H9 (cell line): Measurements from ENCODE around the gene ZC3H12D. TPM values are rescaled to one million over a fixed set of nuclear protein-coding genes. Genes with fewer than 3 reads are reported as not detected.

Source experiments
- DNase-seq: peaks from one replicate; pipeline ENCODE4 v3.0.0-alpha.2; 2017
- H2AFZ ChIP-seq: one replicate; pipeline ENCODE4 v1.6.1; 2013; ENCODE audit warnings: mild to moderate bottlenecking, low read length, control low read depth, moderate library complexity
- H2AK5ac ChIP-seq: 2 replicates; pipeline ENCODE4 v1.6.1; 2013; ENCODE audit warnings: low read length, control low read depth, mixed read lengths; ENCODE audit not compliant: insufficient read length
- H2BK120ac ChIP-seq: one replicate; pipeline ENCODE4 v1.6.1; 2013; ENCODE audit warnings: low read depth, mild to moderate bottlenecking, low read length, control low read depth, inconsistent platforms; ENCODE audit not compliant: poor library complexity, severe bottlenecking
- H2BK12ac ChIP-seq: 2 replicates; pipeline ENCODE4 v1.6.1; 2013; ENCODE audit warnings: low read length, control low read depth, mixed read lengths, low read depth; ENCODE audit not compliant: insufficient read length
- H2BK15ac ChIP-seq: 2 replicates; pipeline ENCODE4 v1.6.1; 2013; ENCODE audit warnings: low read depth, low read length, control low read depth
- H2BK20ac ChIP-seq: one replicate; pipeline ENCODE4 v1.6.1; 2013; ENCODE audit warnings: low read depth, mild to moderate bottlenecking, low read length, control low read depth, inconsistent platforms; ENCODE audit not compliant: poor library complexity, severe bottlenecking
- H2BK5ac ChIP-seq: 2 replicates; pipeline ENCODE4 v1.6.1; 2013; ENCODE audit warnings: low read length, control low read depth, mixed read lengths; ENCODE audit not compliant: insufficient read length
- H3K14ac ChIP-seq: 2 replicates; pipeline ENCODE4 v1.6.1; 2013; ENCODE audit warnings: low read length, control low read depth; ENCODE audit not compliant: insufficient read depth
- H3K18ac ChIP-seq: 2 replicates; pipeline ENCODE4 v1.6.1; 2013; ENCODE audit warnings: low read depth, mild to moderate bottlenecking, mixed read lengths, low read length, control low read depth; ENCODE audit not compliant: insufficient read length
- H3K23ac ChIP-seq: 2 replicates; pipeline ENCODE4 v1.6.1; 2013; ENCODE audit warnings: low read length, control low read depth, mixed read lengths, low read depth; ENCODE audit not compliant: insufficient read length
- H3K23me2 ChIP-seq: 2 replicates; pipeline ENCODE4 v1.6.1; 2013; ENCODE audit warnings: low read depth, mild to moderate bottlenecking, mixed read lengths, low read length, control low read depth; ENCODE audit not compliant: insufficient read length, poor library complexity, severe bottlenecking
- H3K27ac ChIP-seq: 2 replicates; pipeline ENCODE4 v1.5.1; 2013; ENCODE audit warnings: low read length, control low read depth, mixed read lengths, low read depth; ENCODE audit not compliant: insufficient read length
- H3K27me3 ChIP-seq: 2 replicates; pipeline ENCODE4 v1.6.1; 2013; ENCODE audit warnings: low read length, control low read depth, inconsistent platforms; ENCODE audit not compliant: insufficient read depth
- H3K4ac ChIP-seq: 2 replicates; pipeline ENCODE4 v1.6.1; 2013; ENCODE audit warnings: low read depth, mild to moderate bottlenecking, control low read depth, inconsistent platforms, low read length, moderate library complexity
- H3K4me1 ChIP-seq: 2 replicates; pipeline ENCODE4 v1.6.1; 2013; ENCODE audit warnings: low read length, control low read depth, inconsistent platforms; ENCODE audit not compliant: insufficient read depth
- H3K4me2 ChIP-seq: 2 replicates; pipeline ENCODE4 v1.6.1; 2013; ENCODE audit warnings: low read length, control low read depth, mixed read lengths; ENCODE audit not compliant: insufficient read length, insufficient read depth
- H3K56ac ChIP-seq: 2 replicates; pipeline ENCODE4 v1.6.1; 2013; ENCODE audit warnings: low read depth, mild to moderate bottlenecking, mixed read lengths, low read length, control low read depth; ENCODE audit not compliant: insufficient read length
- H3K79me1 ChIP-seq: 2 replicates; pipeline ENCODE4 v1.6.1; 2013; ENCODE audit warnings: low read depth, mild to moderate bottlenecking, moderate library complexity, low read length, control low read depth, inconsistent platforms; ENCODE audit not compliant: insufficient read depth, poor library complexity, severe bottlenecking
- H3K79me2 ChIP-seq: 2 replicates; pipeline ENCODE4 v1.6.1; 2013; ENCODE audit warnings: low read length, control low read depth, inconsistent platforms; ENCODE audit not compliant: insufficient read depth
- H3K9ac ChIP-seq: 2 replicates; pipeline ENCODE4 v1.6.1; 2013; ENCODE audit warnings: low read length, control low read depth, mixed read lengths; ENCODE audit not compliant: insufficient read length; ENCODE audit errors: extremely low read depth
- H3K9me3 ChIP-seq: one replicate; pipeline ENCODE4 v1.6.1; 2013; ENCODE audit warnings: low read depth, low read length, inconsistent platforms; ENCODE audit not compliant: control insufficient read depth
- H3T11ph ChIP-seq: one replicate; pipeline ENCODE4 v1.6.1; 2013; ENCODE audit warnings: mild to moderate bottlenecking, low read length, control low read depth, inconsistent platforms
- H4K20me1 ChIP-seq: one replicate; pipeline ENCODE4 v1.6.1; 2013; ENCODE audit not compliant: control insufficient read depth, insufficient read length, insufficient read depth
- H4K5ac ChIP-seq: 2 replicates; pipeline ENCODE4 v1.6.1; 2013; ENCODE audit warnings: low read depth, mild to moderate bottlenecking, mixed read lengths, low read length, control low read depth; ENCODE audit not compliant: insufficient read length
- H4K8ac ChIP-seq: replicated peaks from 2 replicates; pipeline ENCODE4 v1.6.1; 2013; ENCODE audit warnings: low read length, control low read depth, mixed read lengths, low read depth; ENCODE audit not compliant: insufficient read length
- H4K91ac ChIP-seq: 2 replicates; pipeline ENCODE4 v1.6.1; 2013; ENCODE audit warnings: low read depth, mild to moderate bottlenecking, moderate library complexity, mixed read lengths, low read length, control low read depth; ENCODE audit not compliant: insufficient read length
- H3K27ac Mint-ChIP-seq, 3 experiments: 2 replicates in 2 of 3; 3 replicates in 1 of 3; pipeline ENCODE4 v1.8.0; 2020 to 2021; ENCODE audit warnings: mixed read lengths in 3 of 3, mild to moderate bottlenecking in 1 of 3, moderate library complexity in 1 of 3
- H3K27me3 Mint-ChIP-seq: 2 replicates; pipeline ENCODE4 v1.8.0; 2021; ENCODE audit warnings: low read depth, mild to moderate bottlenecking, moderate library complexity, mixed read lengths
- H3K36me3 Mint-ChIP-seq, 3 experiments: 2 replicates in 2 of 3; 3 replicates in 1 of 3; pipeline ENCODE4 v1.8.0; 2020 to 2021; ENCODE audit warnings: low read depth in 3 of 3, mixed read lengths in 3 of 3; ENCODE audit not compliant: insufficient read depth in 1 of 3
- H3K4me1 Mint-ChIP-seq, 2 experiments: 2 replicates each; pipeline ENCODE4 v1.8.0; 2020; ENCODE audit warnings: mixed read lengths in 2 of 2
- H3K4me3 Mint-ChIP-seq, 2 experiments: 2 replicates in 1 of 2; 3 replicates in 1 of 2; pipeline ENCODE4 v1.8.0; 2020 to 2021; ENCODE audit warnings: mild to moderate bottlenecking in 2 of 2, mixed read lengths in 2 of 2, moderate library complexity in 1 of 2
- H3K9me3 Mint-ChIP-seq, 2 experiments: 2 replicates in 1 of 2; 3 replicates in 1 of 2; pipeline ENCODE4 v1.8.0; 2020; ENCODE audit warnings: mild to moderate bottlenecking in 2 of 2, mixed read lengths in 2 of 2, moderate library complexity in 1 of 2
- CTCF ChIP-seq: fragments of 200-600 bp; sonication (generic); conservative IDR thresholded peaks from 3 replicates; pipeline ENCODE4 v1.8.0; 2021; ENCODE audit warnings: antibody characterized with exemption, mild to moderate bottlenecking
- WGBS: extraction: QIAGEN DNeasy Blood & Tissue Kit; methylation state at CpG from one replicate; pipeline ENCODE4 v1.1.7; 2013; ENCODE audit warnings: missing lambda C conversion rate, low lambda C conversion rate, mixed read lengths; ENCODE audit not compliant: insufficient read length; ENCODE audit errors: extremely low coverage; 5-methylcytosine and 5-hydroxymethylcytosine counted together
- total RNA-seq: library from RNA; stranded (reverse); gene quantifications from 2 replicates; pipeline ENCODE4 v1.2.1, GENCODE V29; 2021

Gene ZC3H12D
- total RNA-seq, 1 experiment from 2014 or later = 0.07 TPM

DNA sequence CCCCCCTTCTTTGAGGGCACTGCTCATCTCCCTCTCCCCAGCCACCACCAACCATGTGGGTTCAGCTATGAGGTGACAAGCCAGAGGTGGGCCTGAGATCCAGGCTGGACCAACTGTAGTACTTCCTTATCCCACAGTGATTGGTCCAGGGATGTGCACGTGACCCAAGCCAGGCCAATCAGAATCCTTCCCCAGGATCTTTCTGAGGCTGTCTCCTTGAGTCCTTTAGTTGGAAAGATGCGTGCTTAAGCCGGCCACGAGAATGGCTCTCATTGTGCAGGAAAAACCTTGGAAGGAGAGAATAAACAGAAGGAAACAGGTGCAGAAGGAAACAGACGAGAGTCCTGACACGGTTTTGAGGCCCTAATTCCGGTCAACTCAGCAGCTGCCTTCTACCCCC, 39.2 kb downstream of the ZC3H12D start:
- Mint-ChIP-seq H3K4me3 (no peak overlapping the region), H3K9me3 (peaks cover 0 to 3% of the 10 kb centered on the region in 2 experiments; a peak in 3 of 5 replicates), H3K4me1 (0 out of 4 replicates have a peak, but pooled peaks cover 0 to 5% of the 10 kb centered on the region in 2 experiments), H3K27me3 (peaks cover 24% of the 10 kb centered on the region), H3K27ac (no peak overlapping the region; a peak in 1 of 7 replicates), H3K36me3 (no peaks in the 10 kb centered on the region)
- Histone ChIP-seq H2AK5ac (no peak overlapping the region), H2AFZ (no peak overlapping the region), H3K4me1 (no peaks in the 10 kb centered on the region), H2BK15ac (no peak overlapping the region), H3K18ac (no peak overlapping the region), H2BK120ac (no peak overlapping the region), H3K23me2 (peaks cover 2% of the 10 kb centered on the region), H3K27me3 (peaks cover 9% of the 10 kb centered on the region; the same call in 1 of the 2 replicates), H3K27ac (no peak overlapping the region), H3K4me2 (no peak overlapping the region), H3K4ac (no peak overlapping the region), H3K9me3 (no peaks in the 10 kb centered on the region), H3T11ph (no peak overlapping the region), H3K14ac (no peak overlapping the region), H4K20me1 (no peaks in the 10 kb centered on the region), H2BK12ac (no peak overlapping the region), H3K79me1 (no peaks in the 10 kb centered on the region), H3K9ac (no peak overlapping the region), H2BK20ac (no peak overlapping the region), H3K23ac (no peak overlapping the region), H2BK5ac (no peak overlapping the region), H4K91ac (no peak overlapping the region), H4K5ac (no peak overlapping the region), H3K56ac (no peak overlapping the region), H4K8ac (no peak overlapping the region), H3K79me2 (no peaks in the 10 kb centered on the region)
- no peak for TF ChIP-seq CTCF
- no peak for DNase-seq
- WGBS = no CpG with 5 or more reads among the region's 7 CpGs
